SK-N-SH (cell line): ENCODE results near the gene ABCC3. TPM values are rescaled to one million over a fixed set of nuclear protein-coding genes. Genes with fewer than 3 reads are reported as not detected.

Source experiments
- CTCF ChIA-PET: fragments of 300-600, 350-600 bp; formaldehyde crosslinking; extraction: SDS; loops from one replicate; lab custom pipeline; 2021; lab: Yijun Ruan, JAX
- POLR2A ChIA-PET: fragments of 350-600 bp; sonication (Branson Sonifier 250); formaldehyde crosslinking; extraction: SDS; loops from one replicate; lab custom pipeline; 2020; ENCODE audit warnings: antibody characterized with exemption, inconsistent platforms; lab: Yijun Ruan, JAX
- DNase-seq: peaks from one replicate; pipeline ENCODE4 v3.0.0; 2012
- H2AFZ ChIP-seq: fragments of 200-600 bp; sonication (generic); 2 replicates; pipeline ENCODE4 v1.8.1; 2016; ENCODE audit warnings: antibody characterized with exemption, mild to moderate bottlenecking, low read depth
- H3F3A ChIP-seq: fragments of 200-600 bp; sonication (generic); replicated peaks from 2 replicates; pipeline ENCODE3; 2016; ENCODE audit warnings: antibody characterized with exemption, mild to moderate bottlenecking; ENCODE audit not compliant: insufficient read depth
- H3K27ac ChIP-seq, 2 experiments: fragments of 200-500 bp in 1 of 2; fragments of 200-600 bp in 1 of 2; sonication (Bioruptor generic) in 1 of 2; sonication (generic), shearing (Covaris generic) in 1 of 2; 2 replicates each; pipeline versions ENCODE4 v1.5.1 to v1.6.1; 2014 to 2016; ENCODE audit warnings: low read depth in 2 of 2, inconsistent platforms in 1 of 2, low read length in 1 of 2, mild to moderate bottlenecking in 1 of 2, mixed read lengths in 1 of 2
- H3K27me3 ChIP-seq: fragments of 200-600 bp; sonication (generic), shearing (Covaris generic); 2 replicates; pipeline ENCODE4 v1.6.1; 2016; ENCODE audit warnings: mixed run types; ENCODE audit not compliant: insufficient read depth
- H3K36me3 ChIP-seq, 2 experiments: fragments of 200-500 bp in 1 of 2; fragments of 200-600 bp in 1 of 2; sonication (Bioruptor generic) in 1 of 2; sonication (generic) in 1 of 2; replicated peaks in 1 of 2; 2 replicates each; pipeline versions ENCODE3 to v1.5.1; 2014 to 2016; ENCODE audit warnings: low read length in 1 of 2, mild to moderate bottlenecking in 1 of 2; ENCODE audit not compliant: insufficient read depth in 2 of 2, control insufficient read depth in 1 of 2
- H3K4me1 ChIP-seq, 2 experiments: fragments of 200-500 bp in 1 of 2; fragments of 200-600 bp in 1 of 2; sonication (Bioruptor generic) in 1 of 2; sonication (generic), shearing (Covaris generic) in 1 of 2; 2 replicates each; pipeline versions ENCODE4 v1.5.1 to v1.6.1; 2014 to 2016; ENCODE audit warnings: low read depth in 1 of 2, low read length in 1 of 2, mixed run types in 1 of 2; ENCODE audit not compliant: insufficient read depth in 2 of 2, control insufficient read depth in 1 of 2
- H3K4me2 ChIP-seq: fragments of 200-600 bp; sonication (generic), shearing (Covaris generic); 2 replicates; pipeline ENCODE4 v1.6.1; 2017; ENCODE audit warnings: mixed run types
- H3K4me3 ChIP-seq, 2 experiments: fragments of 200-500 bp in 1 of 2; fragments of 200-600 bp in 1 of 2; sonication (Bioruptor generic) in 1 of 2; sonication (generic), shearing (Covaris generic) in 1 of 2; 2 replicates each; pipeline versions ENCODE4 v1.5.1 to v1.8.1; 2014 to 2016; ENCODE audit warnings: low read depth in 2 of 2, inconsistent platforms in 1 of 2, low read length in 1 of 2, mild to moderate bottlenecking in 1 of 2, mixed read lengths in 1 of 2, moderate library complexity in 1 of 2
- H3K79me2 ChIP-seq: fragments of 200-600 bp; sonication (generic); 2 replicates; pipeline ENCODE4 v1.8.1; 2017; ENCODE audit warnings: mild to moderate bottlenecking; ENCODE audit not compliant: insufficient read depth
- H3K9ac ChIP-seq: fragments of 200-600 bp; sonication (generic); 2 replicates; pipeline ENCODE4 v1.6.1; 2017; ENCODE audit warnings: mixed run types
- H3K9me2 ChIP-seq: fragments of 200-600 bp; sonication (generic); 2 replicates; pipeline ENCODE4 v1.6.1; 2017; ENCODE audit warnings: mixed run types
- H3K9me3 ChIP-seq: fragments of 200-600 bp; sonication (generic); 2 replicates; pipeline ENCODE4 v1.6.1; 2017; ENCODE audit warnings: mixed run types, mild to moderate bottlenecking, moderate library complexity
- H4K20me1 ChIP-seq: fragments of 200-600 bp; sonication (generic); 2 replicates; pipeline ENCODE4 v1.6.1; 2017; ENCODE audit warnings: mild to moderate bottlenecking, mixed run types; ENCODE audit not compliant: insufficient read depth
- ELF1 ChIP-seq: IDR thresholded peaks from 2 replicates; pipeline ENCODE4 v1.4.0; 2012
- EP300 ChIP-seq, 2 experiments: IDR thresholded peaks; 2 replicates each; pipeline versions ENCODE4 v1.4.0 to v1.6.1; 2012; ENCODE audit warnings: borderline replicate concordance in 1 of 2, low read depth in 1 of 2, low read length in 1 of 2
- EZH2phosphoT487 ChIP-seq: fragments of 200-600 bp; sonication (generic); IDR thresholded peaks from 2 replicates; pipeline ENCODE4 v1.6.1; 2017; ENCODE audit warnings: low read depth, mixed run types, mild to moderate bottlenecking, antibody characterized with exemption, moderate library complexity, borderline replicate concordance
- FOSL2 ChIP-seq: IDR thresholded peaks from 2 replicates; pipeline ENCODE4 v1.4.0; 2012; ENCODE audit warnings: low read depth, mild to moderate bottlenecking, moderate library complexity, borderline replicate concordance
- FOXJ3 ChIP-seq: sonication (generic); formaldehyde crosslinking; IDR thresholded peaks from 2 replicates; pipeline ENCODE4 v1.5.1; 2020; ENCODE audit warnings: mild to moderate bottlenecking, missing genetic modification reagents
- GABPA ChIP-seq: IDR thresholded peaks from 2 replicates; pipeline ENCODE4 v1.4.0; 2012; ENCODE audit warnings: low read depth, mild to moderate bottlenecking
- JUND ChIP-seq: IDR thresholded peaks from 2 replicates; pipeline ENCODE4 v1.4.0; 2012
- MAX ChIP-seq: IDR thresholded peaks from 2 replicates; pipeline ENCODE4 v1.4.0; 2012; ENCODE audit warnings: low read depth
- MEF2A ChIP-seq: IDR thresholded peaks from 2 replicates; pipeline ENCODE4 v1.4.0; 2012; ENCODE audit warnings: low read depth, borderline replicate concordance
- MXI1 ChIP-seq: IDR thresholded peaks from 2 replicates; pipeline ENCODE4 v1.6.1; 2012; ENCODE audit warnings: mild to moderate bottlenecking, low read depth, low read length, improper control_type of control experiment
- NFIC ChIP-seq: IDR thresholded peaks from 2 replicates; pipeline ENCODE4 v1.4.0; 2012; ENCODE audit warnings: borderline replicate concordance
- NRF1 ChIP-seq: IDR thresholded peaks from 2 replicates; pipeline ENCODE4 v1.6.1; 2012; ENCODE audit warnings: low read depth, mild to moderate bottlenecking, low read length
- PBX3 ChIP-seq: IDR thresholded peaks from 2 replicates; pipeline ENCODE4; 2012
- POLR2AphosphoS5 ChIP-seq: IDR thresholded peaks from 2 replicates; pipeline ENCODE4 v1.6.1; 2012; ENCODE audit warnings: low read depth, low read length
- RAD21 ChIP-seq: IDR thresholded peaks from 2 replicates; pipeline ENCODE4 v1.6.1; 2012; ENCODE audit warnings: mild to moderate bottlenecking, low read length
- RCOR1 ChIP-seq: fragments of 150-350 bp; IDR thresholded peaks from 2 replicates; pipeline ENCODE4 v1.6.1; 2017; ENCODE audit warnings: antibody characterized with exemption, low read length
- RFX5 ChIP-seq: IDR thresholded peaks from 2 replicates; pipeline ENCODE4 v1.6.1; 2012; ENCODE audit warnings: mild to moderate bottlenecking, improper control_type of control experiment, low read length
- RXRA ChIP-seq: IDR thresholded peaks from 2 replicates; pipeline ENCODE4 v1.4.0; 2012; ENCODE audit warnings: low read depth, mild to moderate bottlenecking, borderline replicate concordance
- SIN3A ChIP-seq: IDR thresholded peaks from 2 replicates; pipeline ENCODE4 v1.6.1; 2012; ENCODE audit warnings: low read depth, mild to moderate bottlenecking, low read length, moderate library complexity, borderline replicate concordance
- SMC3 ChIP-seq: IDR thresholded peaks from 2 replicates; pipeline ENCODE4 v1.6.1; 2012; ENCODE audit warnings: low read depth, low read length, improper control_type of control experiment
- TAF1 ChIP-seq: IDR thresholded peaks from 2 replicates; pipeline ENCODE4 v1.6.1; 2012; ENCODE audit warnings: low read depth, mild to moderate bottlenecking, low read length, moderate library complexity, borderline replicate concordance
- TEAD4 ChIP-seq: IDR thresholded peaks from 2 replicates; pipeline ENCODE4 v1.4.0; 2012; ENCODE audit warnings: mild to moderate bottlenecking, borderline replicate concordance; ENCODE audit not compliant: insufficient read depth
- USF1 ChIP-seq: IDR thresholded peaks from 2 replicates; pipeline ENCODE4 v1.4.0; 2012; ENCODE audit warnings: low read depth, borderline replicate concordance
- YY1 ChIP-seq: IDR thresholded peaks from 2 replicates; pipeline ENCODE4 v1.4.0; 2012; ENCODE audit warnings: low read depth, mild to moderate bottlenecking
- WGBS: methylation state at CpG from one replicate; pipeline ENCODE4 v1.1.6; 2017; ENCODE audit warnings: low lambda C conversion rate; 5-methylcytosine and 5-hydroxymethylcytosine counted together
- polyA plus RNA-seq, 3 experiments: library from polyadenylated mRNA; depleted of rRNA; stranded (reverse); fragments of >200 nt; gene quantifications; 2 replicates each; pipeline ENCODE4 v1.2.3, GENCODE V29; 2012

Gene ABCC3
- polyA plus RNA-seq, 1 of the 3 experiments (the other 2 are of a cell fraction) = 185 TPM

- no peaks in the 10 kb centered on the region for H3K9me3 ChIP-seq
- 84% methylated on average over 9 of the region's 9 CpGs for WGBS
- peaks cover 16% of the 10 kb centered on the region for H3K27me3 ChIP-seq
- peaks cover 0 to 52% of the 10 kb centered on the region in 2 experiments; a peak in 1 of 4 replicates for H3K4me1 ChIP-seq
- no peak overlapping the region for H3K9ac ChIP-seq
- POLR2A ChIA-PET = no interaction called here
- no peaks in the 10 kb centered on the region for H3K9me2 ChIP-seq
- H3K4me2 ChIP-seq = no peak overlapping the region
- no peak overlapping the region for H3K4me3 ChIP-seq
- no peaks in the 10 kb centered on the region for H3F3A ChIP-seq
- CTCF ChIA-PET = interaction anchor here (0.6 to 12.9 kb wide), 7 partner anchors 10 to 105 kb away, joined by 3 to 163 read pairs (median 3); no protein-coding TSS in a partner anchor
- no peak overlapping the region for H2AFZ ChIP-seq
- no peak for TF ChIP-seq YY1
- no peak for TF ChIP-seq EP300 (IDR thresholded peaks at IDR 0.05; ENCODE audit: borderline replicate concordance in 1 of 2, low read depth in 1 of 2, low read length in 1 of 2)
- TF ChIP-seq RAD21 = no peak
- no peak for TF ChIP-seq GABPA
- TF ChIP-seq RXRA = no peak
- no peak for TF ChIP-seq MXI1
- TF ChIP-seq JUND = no peak
- TF ChIP-seq PBX3 = no peak
- no peak for TF ChIP-seq RCOR1
- no peak for TF ChIP-seq MAX
- TF ChIP-seq NFIC = no peak
- TF ChIP-seq MEF2A = no peak
- no peak for TF ChIP-seq RFX5
- no peak for TF ChIP-seq ELF1
- no peak for TF ChIP-seq FOSL2
- no peak for TF ChIP-seq USF1
- no peaks in the 10 kb centered on the region for H3K79me2 ChIP-seq
- H3K27ac ChIP-seq = no peak overlapping the region
- no peaks in the 10 kb centered on the region for H3K36me3 ChIP-seq
- no peaks in the 10 kb centered on the region for H4K20me1 ChIP-seq
- no peak for DNase-seq
These were observed 47.1 kb upstream of the ABCC3 start for GRCh38 chr17:50587571-50587970.

GRCh38 chr17:50588391-50589049 is 46.2 kb upstream of the ABCC3 start:
- no peaks in the 10 kb centered on the region for H3K9me3 ChIP-seq
- no peak overlapping the region for H3K4me3 ChIP-seq
- DNase-seq = no peak

More at GRCh38 chr17:50588391-50589049, 46.2 kb upstream of the ABCC3 start:
- Histone ChIP-seq H3K4me1 (peaks cover 0 to 62% of the 10 kb centered on the region in 2 experiments; a peak in 1 of 4 replicates), H3F3A (no peaks in the 10 kb centered on the region), H3K9ac (no peak overlapping the region), H3K36me3 (no peaks in the 10 kb centered on the region), H3K27me3 (peaks cover 16% of the 10 kb centered on the region), H4K20me1 (no peaks in the 10 kb centered on the region), H3K79me2 (no peaks in the 10 kb centered on the region), H3K27ac (no peak overlapping the region), H3K9me2 (no peaks in the 10 kb centered on the region), H3K4me2 (no peak overlapping the region), H2AFZ (no peak overlapping the region)
- POLR2A ChIA-PET = no interaction called here
- 69% methylated on average over 18 of the region's 18 CpGs for WGBS
- TF ChIP-seq EZH2phosphoT487 = no peak
- TF ChIP-seq SMC3 = no peak
- no peak for TF ChIP-seq MXI1
- no peak for TF ChIP-seq NRF1
- no peak for TF ChIP-seq FOXJ3 (CRISPR knock-in tag)
- TF ChIP-seq MEF2A = no peak
- TF ChIP-seq TEAD4 = no peak
- no peak for TF ChIP-seq SIN3A
- TF ChIP-seq TAF1 = no peak
- no peak for TF ChIP-seq GABPA
- no peak for TF ChIP-seq NFIC
- no peak for TF ChIP-seq POLR2AphosphoS5
- TF ChIP-seq YY1 = no peak
- no peak for TF ChIP-seq RCOR1
- CTCF ChIA-PET = interaction anchor here (0.6 to 12.9 kb wide), 11 partner anchors 10 to 105 kb away, joined by 3 to 163 read pairs (median 3); no protein-coding TSS in a partner anchor
